Measurements from ENCODE around the gene AGAP1.

The AGAP1 gene

GRCh38 chr2:235957251-235957650, 463.4 kb downstream of the AGAP1 start:
- Histone ChIP-seq H3K4me3 (no peak overlapping the region), H3K27ac (no peak overlapping the region)
- no peak for DNase-seq (ENCODE audit: low spot score)
- TF ChIP-seq CTCF (IDR thresholded peaks at IDR 0.05) = no peak

- DNase-seq (ENCODE audit: low spot score) = no peak
- Histone ChIP-seq H3K27ac (no peak overlapping the region), H3K4me3 (no peak overlapping the region)
- no peak for TF ChIP-seq CTCF (IDR thresholded peaks at IDR 0.05)
Measured at GRCh38 chr2:235958221-235958930, 464.5 kb downstream of the AGAP1 start.

- no peak for DNase-seq (ENCODE audit: low spot score)
- Histone ChIP-seq H3K4me3 (no peak overlapping the region), H3K27ac (no peak overlapping the region)
Measured at GRCh38 chr2:235958931-235959410, 465.1 kb downstream of the AGAP1 start.

GRCh38 chr2:235960011-235960715, 466.3 kb downstream of the AGAP1 start:
- TF ChIP-seq CTCF (IDR thresholded peaks at IDR 0.05) = no peak

More at GRCh38 chr2:235958931-235959410, 465.1 kb downstream of the AGAP1 start:
- TF ChIP-seq CTCF (IDR thresholded peaks at IDR 0.05) = no peak

GRCh38 chr2:235960716-235961640, 467.1 kb downstream of the AGAP1 start:
- DNase-seq (ENCODE audit: low spot score) = no peak
- TF ChIP-seq CTCF (IDR thresholded peaks at IDR 0.05) = no peak
- no peak overlapping the region for H3K27ac ChIP-seq
- H3K4me3 ChIP-seq = no peak overlapping the region

More at GRCh38 chr2:235960011-235960715, 466.3 kb downstream of the AGAP1 start:
- H3K27ac ChIP-seq = no peak overlapping the region
- H3K4me3 ChIP-seq = no peak overlapping the region
- DNase-seq (ENCODE audit: low spot score) = no peak

- Histone ChIP-seq H3K27ac (no peak overlapping the region), H3K4me3 (no peak overlapping the region)
- no peak for TF ChIP-seq CTCF (IDR thresholded peaks at IDR 0.05)
- no peak for DNase-seq (ENCODE audit: low spot score)
Measured at GRCh38 chr2:235961711-235962110, 467.9 kb downstream of the AGAP1 start.
